GM12873 (cell line): ENCODE data around the gene MARCHF9.

ENCODE experiments used
- CTCF ChIP-seq: IDR thresholded peaks from 2 replicates; pipeline ENCODE4 v1.5.1; 2012; ENCODE audit warnings: low read depth, mild to moderate bottlenecking, moderate library complexity, low read length, control low read depth; ENCODE audit not compliant: insufficient read depth; ENCODE audit errors: missing control alignments

Gene MARCHF9

GRCh38 chr12:57744194-57744776, 10.6 kb upstream of the MARCHF9 start:
- no peak for TF ChIP-seq CTCF

- no peak for TF ChIP-seq CTCF
Measured at GRCh38 chr12:57744777-57745484, 10.0 kb upstream of the MARCHF9 start, which contains the start of gene TSPAN31. TSS of gene TSPAN31 (plus strand) at chr12:57745039. CDS start at chr12:57745155, 116 bp downstream.

- no peak for TF ChIP-seq CTCF
Measured at GRCh38 chr12:57745485-57745881, 9.4 kb upstream of the MARCHF9 start.

GRCh38 chr12:57746025-57746424, 8.9 kb upstream of the MARCHF9 start:
- no peak for TF ChIP-seq CTCF

- TF ChIP-seq CTCF: no peak
Measured at GRCh38 chr12:57749061-57749460, 5.8 kb upstream of the MARCHF9 start.

- TF ChIP-seq CTCF: no peak
Measured at GRCh38 chr12:57750561-57751431, 4.1 kb upstream of the MARCHF9 start.

GRCh38 chr12:57751432-57751787, 3.5 kb upstream of the MARCHF9 start:
- no peak for TF ChIP-seq CTCF
